ENCODE data around the gene FAM187B. TPM values are rescaled to one million over a fixed set of nuclear protein-coding genes. Genes with fewer than 3 reads are reported as not detected.

The FAM187B gene
- total RNA-seq, 1 donor from 2014 or later = not detected

DNA sequence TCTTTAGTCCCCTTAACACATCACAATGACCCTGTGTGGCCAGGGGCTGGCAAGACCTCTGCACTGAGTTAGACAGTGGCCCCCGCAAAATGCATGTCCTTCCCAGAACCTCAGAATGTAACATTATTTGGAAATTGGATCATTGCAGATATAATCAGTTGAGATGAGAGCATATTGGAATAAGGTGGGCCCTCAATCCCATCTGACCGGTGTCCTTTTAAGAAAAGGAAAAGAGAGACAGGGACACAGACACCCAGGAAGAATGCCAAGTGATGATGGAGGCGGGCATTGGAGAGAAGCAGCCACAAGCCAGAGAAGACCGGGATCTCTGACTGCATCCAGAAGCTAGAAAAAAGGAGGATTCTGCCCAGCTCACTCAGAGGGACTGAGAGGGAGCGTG is 1.8 kb downstream of the FAM187B start:
- DNase-seq (ENCODE audit: low read depth) = no peak
- H3K36me3 ChIP-seq (ENCODE audit: control insufficient read depth, insufficient read depth, low read length) = no peaks in the 10 kb centered on the region
- no peak overlapping the region for H3K4me3 ChIP-seq (ENCODE audit: low read depth, low read length)
- TF ChIP-seq, protein P1, sequence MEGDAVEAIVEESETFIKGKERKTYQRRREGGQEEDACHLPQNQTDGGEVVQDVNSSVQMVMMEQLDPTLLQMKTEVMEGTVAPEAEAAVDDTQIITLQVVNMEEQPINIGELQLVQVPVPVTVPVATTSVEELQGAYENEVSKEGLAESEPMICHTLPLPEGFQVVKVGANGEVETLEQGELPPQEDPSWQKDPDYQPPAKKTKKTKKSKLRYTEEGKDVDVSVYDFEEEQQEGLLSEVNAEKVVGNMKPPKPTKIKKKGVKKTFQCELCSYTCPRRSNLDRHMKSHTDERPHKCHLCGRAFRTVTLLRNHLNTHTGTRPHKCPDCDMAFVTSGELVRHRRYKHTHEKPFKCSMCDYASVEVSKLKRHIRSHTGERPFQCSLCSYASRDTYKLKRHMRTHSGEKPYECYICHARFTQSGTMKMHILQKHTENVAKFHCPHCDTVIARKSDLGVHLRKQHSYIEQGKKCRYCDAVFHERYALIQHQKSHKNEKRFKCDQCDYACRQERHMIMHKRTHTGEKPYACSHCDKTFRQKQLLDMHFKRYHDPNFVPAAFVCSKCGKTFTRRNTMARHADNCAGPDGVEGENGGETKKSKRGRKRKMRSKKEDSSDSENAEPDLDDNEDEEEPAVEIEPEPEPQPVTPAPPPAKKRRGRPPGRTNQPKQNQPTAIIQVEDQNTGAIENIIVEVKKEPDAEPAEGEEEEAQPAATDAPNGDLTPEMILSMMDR (IDR thresholded peaks at IDR 0.05; ENCODE audit: insufficient read depth, low read length, poor library complexity, severe bottlenecking) = no peak
- peaks cover 5% of the 10 kb centered on the region for H3K27me3 ChIP-seq (ENCODE audit: control insufficient read depth, insufficient read depth, low read length)

DNA sequence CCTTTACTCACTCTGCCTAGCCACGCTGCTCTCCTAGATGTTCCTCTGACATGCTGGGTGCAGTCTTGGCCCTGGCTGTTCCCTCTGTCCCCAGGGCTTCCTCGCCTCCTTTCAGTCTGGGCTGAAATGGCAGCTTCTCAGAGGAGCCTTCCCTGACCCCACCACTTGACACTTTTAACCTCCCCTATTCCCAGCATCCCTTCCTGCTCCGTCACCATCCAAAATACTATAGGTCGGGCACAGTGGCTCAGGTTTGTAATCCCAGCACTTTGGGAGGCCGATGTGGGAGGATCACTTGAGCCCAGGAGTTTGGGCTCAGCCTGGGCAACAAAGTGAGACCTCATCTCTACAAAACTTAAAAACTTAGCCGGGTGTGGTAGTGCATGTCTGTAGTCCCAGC is 2.6 kb downstream of the FAM187B start:
- Histone ChIP-seq H3K4me3 (ENCODE audit: low read depth, low read length) (no peak overlapping the region), H3K27me3 (ENCODE audit: control insufficient read depth, insufficient read depth, low read length) (peaks cover 5% of the 10 kb centered on the region), H3K36me3 (ENCODE audit: control insufficient read depth, insufficient read depth, low read length) (no peaks in the 10 kb centered on the region)
- no peak for DNase-seq (ENCODE audit: low read depth)
- TF ChIP-seq, protein P1 (IDR thresholded peaks at IDR 0.05; ENCODE audit: insufficient read depth, low read length, poor library complexity, severe bottlenecking) = no peak

DNA sequence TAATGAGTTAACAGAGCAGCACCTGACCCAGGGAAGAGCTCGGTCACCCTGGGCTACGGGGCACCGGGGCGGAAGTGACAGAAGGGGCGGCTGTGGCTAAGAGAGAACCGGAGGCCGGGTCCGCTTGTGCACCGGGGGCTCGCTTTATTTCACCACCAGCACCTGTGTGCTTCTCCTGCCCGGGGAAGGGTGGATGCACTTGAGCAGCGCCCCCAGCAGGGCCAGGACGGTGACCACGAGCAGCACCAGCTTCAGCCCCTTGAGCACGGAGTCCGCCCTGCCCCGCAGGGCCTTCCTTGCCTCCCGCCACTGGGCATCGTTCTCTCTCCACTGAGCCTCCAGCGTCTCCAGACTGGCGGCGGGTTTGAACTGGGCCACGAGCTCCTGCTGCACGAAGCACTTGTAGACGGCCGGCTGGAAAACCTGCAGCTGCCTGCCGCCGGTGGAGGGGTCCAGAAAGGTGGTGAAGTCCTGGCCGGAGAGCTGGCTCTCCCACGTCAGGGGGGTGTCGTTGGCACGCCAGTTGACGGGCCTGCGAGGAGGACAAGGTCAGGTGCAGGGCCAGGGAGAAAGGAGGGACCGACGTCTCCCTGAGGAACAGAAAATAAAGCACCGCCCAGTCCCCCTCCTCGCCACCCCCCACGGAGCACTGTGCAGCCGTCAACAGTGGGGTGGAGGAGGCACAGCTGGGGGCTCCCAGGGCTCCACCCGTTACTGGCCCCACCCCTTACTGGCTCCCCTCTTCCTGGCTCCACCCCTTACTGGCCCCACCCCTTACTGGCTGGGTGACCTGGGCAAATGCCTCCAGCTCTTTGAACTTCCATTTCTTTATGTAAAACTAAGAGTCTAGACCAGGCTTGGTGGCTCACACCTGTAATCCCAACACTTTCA is 3.6 kb downstream of the FAM187B start:
- no peak overlapping the region for H3K4me3 ChIP-seq (ENCODE audit: low read depth, low read length)
- no peaks in the 10 kb centered on the region for H3K36me3 ChIP-seq (ENCODE audit: control insufficient read depth, insufficient read depth, low read length)
- TF ChIP-seq, protein P1 (IDR thresholded peaks at IDR 0.05; ENCODE audit: insufficient read depth, low read length, poor library complexity, severe bottlenecking) = no peak
- peaks cover 5% of the 10 kb centered on the region for H3K27me3 ChIP-seq (ENCODE audit: control insufficient read depth, insufficient read depth, low read length)
- DNase-seq (ENCODE audit: low read depth) = no peak

DNA sequence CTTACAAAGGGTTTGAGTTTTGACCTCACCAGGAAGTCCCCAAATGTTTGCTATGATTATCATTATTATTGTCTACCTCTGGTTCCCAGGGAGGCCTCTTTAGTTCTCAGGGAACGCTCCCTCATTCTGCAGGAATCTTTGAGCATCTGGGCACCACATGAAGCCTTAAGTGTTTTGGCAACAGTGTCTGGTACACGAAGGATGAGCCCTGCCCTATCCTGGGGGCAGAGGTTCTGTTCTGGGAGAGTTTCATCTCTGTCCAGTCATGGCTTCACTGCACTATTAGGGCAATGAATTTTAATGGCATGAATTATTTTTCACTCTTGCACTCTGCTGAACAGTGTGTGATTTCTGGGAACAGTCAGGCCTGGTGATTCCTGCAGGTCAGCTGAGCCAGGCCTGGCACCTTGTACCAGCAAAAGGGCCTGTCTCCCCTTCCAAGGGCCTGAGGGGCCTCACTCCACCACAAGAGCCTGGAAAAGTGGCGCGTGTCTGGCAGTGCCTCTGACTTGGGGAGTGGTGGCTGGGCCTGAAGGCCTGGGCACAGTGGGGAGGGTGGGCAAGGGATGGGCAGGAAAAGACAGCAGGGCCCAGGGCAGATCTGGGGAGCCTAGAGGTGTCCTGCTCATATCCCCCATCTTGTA is 4.6 kb downstream of the FAM187B start:
- TF ChIP-seq, protein P1 (IDR thresholded peaks at IDR 0.05; ENCODE audit: insufficient read depth, low read length, poor library complexity, severe bottlenecking) = no peak
- DNase-seq (ENCODE audit: low read depth) = no peak
- Histone ChIP-seq H3K36me3 (ENCODE audit: control insufficient read depth, insufficient read depth, low read length) (no peaks in the 10 kb centered on the region), H3K4me3 (ENCODE audit: low read depth, low read length) (no peak overlapping the region), H3K27me3 (ENCODE audit: control insufficient read depth, insufficient read depth, low read length) (peaks cover 5% of the 10 kb centered on the region)

DNA sequence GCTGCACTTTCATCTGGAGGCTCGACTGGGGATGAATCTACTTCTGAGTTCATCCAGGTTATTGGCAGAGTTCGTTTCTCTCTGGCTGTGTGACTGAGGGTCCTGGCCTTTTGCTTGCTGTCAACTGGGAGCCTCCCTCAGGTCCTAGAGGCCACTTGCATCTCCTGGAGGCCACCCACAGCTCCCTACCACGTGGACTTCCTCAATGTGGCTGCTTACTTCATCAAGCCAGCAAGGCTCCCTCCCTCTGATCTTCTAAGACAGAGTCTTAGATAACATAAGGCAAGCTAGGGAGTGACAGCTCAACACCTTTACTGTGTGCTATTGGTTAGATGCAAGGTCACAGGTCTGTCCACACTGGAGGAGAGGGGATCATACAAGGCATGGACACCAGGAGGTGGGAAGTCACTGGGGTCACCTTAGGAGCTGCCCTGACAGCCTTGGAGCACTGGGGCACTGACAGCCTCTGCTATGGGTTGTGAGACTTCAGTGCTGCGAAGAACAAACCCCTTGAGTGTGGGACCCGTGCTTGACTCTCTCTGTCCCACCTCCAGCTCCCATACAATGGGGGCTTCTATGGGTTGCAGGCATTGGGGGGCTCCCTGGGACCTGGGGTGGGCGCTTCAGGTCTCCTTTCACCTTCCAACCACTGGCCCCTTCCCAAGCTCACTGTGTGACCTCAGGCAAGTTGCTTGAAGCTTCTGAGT is 5.3 kb downstream of the FAM187B start:
- no peak for DNase-seq (ENCODE audit: low read depth)
- Histone ChIP-seq H3K36me3 (ENCODE audit: control insufficient read depth, insufficient read depth, low read length) (no peaks in the 10 kb centered on the region), H3K4me3 (ENCODE audit: low read depth, low read length) (no peak overlapping the region), H3K27me3 (ENCODE audit: control insufficient read depth, insufficient read depth, low read length) (peaks cover 5% of the 10 kb centered on the region)
- TF ChIP-seq, protein P1 (IDR thresholded peaks at IDR 0.05; ENCODE audit: insufficient read depth, low read length, poor library complexity, severe bottlenecking) = no peak
